Activated CD4-positive, CD25-positive, alpha-beta regulatory T cell treated with anti-CD3 and anti-CD28 coated beads, Interleukin-2, amount 50 U/mL, for 72 hours (primary cell): ENCODE results near the gene FAM156B.
"Not testable (repeated sequence)": the region's sequence is repeated elsewhere in the genome, so short reads cannot be mapped to it uniquely, and the experiment has no call there.

Experiments
- DNase-seq: peaks from one replicate; pipeline ENCODE4 v3.0.0; 2021

Gene FAM156B

DNA sequence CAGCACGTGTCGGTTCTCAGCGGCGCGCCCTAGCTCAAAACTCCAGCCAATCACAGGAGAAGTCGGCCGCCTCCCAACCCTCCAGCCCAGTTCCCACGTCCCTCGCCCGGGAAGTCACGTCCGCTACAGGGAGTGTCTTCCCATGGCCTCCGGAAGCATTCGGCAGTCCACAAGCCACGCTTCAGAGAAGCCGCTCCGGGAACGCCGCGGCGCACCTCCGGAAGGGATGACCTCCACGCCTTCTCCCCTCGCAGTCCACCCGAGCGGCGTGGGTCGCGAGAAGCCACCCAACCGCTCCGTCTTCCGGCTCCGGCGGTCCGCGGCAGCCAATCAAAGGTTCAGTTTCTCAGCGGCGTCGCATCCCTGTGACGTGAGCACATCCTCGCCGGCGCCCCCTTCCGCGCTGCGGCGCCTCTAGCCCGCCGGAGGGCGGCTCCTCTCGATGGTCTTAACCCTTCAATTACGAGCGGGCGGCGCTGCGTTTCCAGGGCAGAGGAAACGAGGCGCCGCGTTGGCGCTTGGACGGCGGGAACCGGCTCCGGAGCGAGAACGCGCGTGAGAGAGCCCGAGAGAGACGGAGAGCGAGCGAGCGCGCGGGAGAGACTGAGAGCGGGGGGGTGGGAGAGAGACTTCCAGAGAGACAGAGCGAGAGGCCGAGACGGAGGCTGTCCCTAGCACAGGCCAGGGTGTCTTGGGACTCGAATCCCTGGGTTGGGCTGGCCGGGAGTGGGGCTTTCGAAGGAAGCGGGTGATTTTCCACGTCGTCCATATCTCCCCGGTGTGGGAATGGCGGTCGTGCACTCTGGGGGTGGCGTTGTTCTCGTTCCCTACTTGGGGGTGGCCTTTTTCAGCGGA, at the start of gene FAM156B:
Gene FAM156B (plus strand): TSS at position 476 of the 855 bp plus-strand sequence. CDS start 9,896 bp downstream, outside the sequence.
- not testable (repeated sequence) for DNase-seq

DNA sequence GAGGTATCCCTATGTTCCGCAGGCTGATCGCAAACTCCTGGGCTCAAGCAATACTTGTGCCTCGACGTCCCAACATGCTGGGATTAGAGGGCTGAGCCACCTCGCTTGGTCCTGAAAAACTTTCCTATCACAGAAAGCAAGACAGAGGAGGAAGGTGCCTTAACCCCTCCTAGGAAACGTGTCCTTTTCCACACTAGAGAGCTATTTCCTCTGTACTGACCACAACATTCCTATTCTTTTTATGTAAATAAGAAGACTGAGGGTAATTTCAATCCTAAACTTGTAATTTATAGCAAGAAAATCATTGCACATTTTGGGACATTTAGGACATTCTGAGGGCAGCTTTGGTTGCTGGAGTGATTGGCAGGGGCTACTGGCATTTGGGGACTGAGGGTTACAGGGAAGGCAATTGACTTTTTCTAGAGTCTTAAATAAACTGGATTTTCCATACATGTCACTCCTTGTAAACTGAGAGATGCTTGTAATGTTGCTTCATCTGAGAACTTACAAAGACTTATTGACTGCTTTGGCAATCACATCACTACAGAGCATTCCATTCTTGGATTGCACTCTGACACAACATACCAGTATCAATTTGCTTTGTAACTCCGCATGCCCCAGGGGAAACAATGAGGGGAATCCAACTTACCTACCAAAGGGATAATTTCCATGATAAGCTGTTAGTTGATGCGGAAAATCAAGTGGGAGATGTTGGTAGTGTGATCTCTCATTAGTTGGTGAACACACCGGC, 44.8 kb upstream of the FAM156B start:
- DNase-seq: no peak

GRCh38 chrX:52856991-52857525, 40.1 kb upstream of the FAM156B start:
- DNase-seq: not testable (repeated sequence)

- no peak for DNase-seq
These were observed 31.7 kb upstream of the FAM156B start for GRCh38 chrX:52865343-52865998.

DNA sequence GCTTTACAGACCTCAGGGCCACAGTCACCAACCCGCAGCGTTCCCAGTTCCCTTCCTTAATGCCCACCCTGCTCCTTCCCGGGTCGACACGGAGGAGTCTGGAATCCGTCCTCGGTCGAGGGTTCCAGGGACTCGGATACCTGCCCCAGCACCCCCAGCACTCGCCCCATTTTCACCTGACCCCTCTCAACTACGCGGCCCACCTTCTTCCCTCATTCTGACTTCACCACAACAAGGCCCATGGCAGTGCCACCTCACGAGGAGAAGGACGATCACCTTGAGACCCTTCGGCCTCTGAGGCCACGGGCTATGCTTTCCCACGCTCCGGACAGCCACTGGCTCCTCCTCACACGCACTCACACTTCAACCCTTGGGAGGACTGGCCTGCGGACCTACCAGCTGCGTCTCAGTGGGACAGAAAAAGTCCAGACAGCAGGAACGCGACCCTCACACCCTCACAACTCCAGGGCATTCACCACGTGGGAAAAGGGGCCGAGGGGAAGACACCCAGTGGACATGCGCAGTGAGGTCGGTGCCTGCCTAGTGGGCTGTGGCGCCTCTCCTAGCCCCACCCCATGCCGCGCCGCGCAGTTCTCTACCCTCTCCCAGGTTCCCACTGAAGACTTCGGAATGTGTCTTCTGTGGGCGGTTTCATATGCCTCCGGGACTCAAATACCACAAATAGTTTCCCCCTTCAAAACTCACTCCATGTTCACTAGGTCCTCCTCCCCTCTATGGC, 29.4 kb upstream of the FAM156B start, which contains the start of gene XAGE3:
Gene XAGE3 (minus strand): TSS at position 474 of the 739 bp plus-strand sequence. CDS start 950 bp downstream, outside the sequence.
- DNase-seq: no peak

- DNase-seq: no peak
These were observed 27.1 kb upstream of the FAM156B start for GRCh38 chrX:52870046-52870445.

- not testable (repeated sequence) for DNase-seq
These were observed 23.3 kb upstream of the FAM156B start for GRCh38 chrX:52873825-52874224.

DNA sequence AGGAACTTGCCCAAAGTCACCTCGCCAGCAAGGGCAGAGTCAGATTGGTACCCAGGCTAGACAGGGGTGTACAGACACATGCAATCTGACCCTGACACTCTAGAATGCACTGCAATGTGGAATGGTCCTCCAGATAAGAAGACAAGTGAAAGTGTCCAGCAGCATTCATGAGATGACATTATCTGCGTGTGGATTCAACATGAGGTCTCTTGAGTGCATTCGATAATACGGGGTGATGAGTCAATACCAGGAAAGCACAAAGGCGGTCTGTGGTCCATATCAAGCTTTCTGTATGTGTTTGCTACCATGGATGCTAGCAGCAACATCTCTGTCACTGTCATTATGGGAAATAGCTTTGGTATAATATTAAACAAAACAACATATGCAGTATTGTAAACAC, 22.5 kb upstream of the FAM156B start:
- no peak for DNase-seq

GRCh38 chrX:52875436-52875835, 21.7 kb upstream of the FAM156B start:
- not testable (repeated sequence) for DNase-seq

DNA sequence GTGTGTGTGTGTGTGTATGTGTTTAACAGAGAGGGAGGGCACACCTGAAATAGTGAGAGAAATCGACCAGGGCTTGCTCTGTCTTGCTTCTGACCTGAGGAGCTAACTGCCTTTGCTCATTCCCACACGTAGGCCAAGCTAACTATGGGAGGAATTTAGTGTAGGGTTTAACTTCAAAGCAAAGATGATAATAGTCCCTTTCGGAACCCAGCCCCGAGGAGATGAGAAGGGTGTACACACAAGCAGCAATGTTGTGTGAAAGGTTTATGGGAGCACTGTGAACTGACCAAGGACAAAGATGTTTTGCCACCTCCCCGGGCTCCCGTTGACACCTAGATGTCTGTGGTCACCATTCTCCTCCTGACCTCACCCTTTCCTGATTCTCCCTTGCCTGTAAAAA, 20.7 kb upstream of the FAM156B start:
- not testable (repeated sequence) for DNase-seq

- not testable (repeated sequence) for DNase-seq
These were observed 9.7 kb upstream of the FAM156B start for GRCh38 chrX:52887459-52887858.

- not testable (repeated sequence) for DNase-seq
These were observed 9.0 kb upstream of the FAM156B start for GRCh38 chrX:52888090-52888489.

- DNase-seq: not testable (repeated sequence)
These were observed 692 bp upstream of the FAM156B start for GRCh38 chrX:52896438-52896837.

- DNase-seq: not testable (repeated sequence)
These were observed 8.4 kb downstream of the FAM156B start for GRCh38 chrX:52905531-52905930.

- DNase-seq: not testable (repeated sequence)
These were observed 8.9 kb downstream of the FAM156B start for GRCh38 chrX:52906072-52906471.

- DNase-seq: not testable (repeated sequence)
These were observed 10.0 kb downstream of the FAM156B start for GRCh38 chrX:52907137-52907536.

DNA sequence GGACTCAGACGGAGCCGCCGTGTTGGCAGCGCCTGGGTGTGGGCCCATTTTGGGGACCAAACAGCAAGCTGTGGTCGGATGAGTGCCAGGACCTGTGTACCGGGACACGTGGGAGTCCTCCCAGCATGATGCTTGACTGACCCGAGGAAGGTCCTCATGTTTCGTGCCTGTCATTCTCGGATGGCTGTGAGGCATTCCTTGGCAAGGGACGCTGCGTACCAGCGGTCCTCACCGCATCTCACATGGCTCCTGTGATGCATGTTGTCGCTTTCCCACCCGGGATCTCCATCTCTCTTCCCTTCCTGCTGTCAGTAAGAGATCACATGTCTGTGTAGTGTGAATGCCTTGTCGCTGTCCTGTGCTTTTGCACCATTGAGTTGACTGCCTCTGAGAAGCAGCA, 10.8 kb downstream of the FAM156B start:
- DNase-seq: not testable (repeated sequence)

- not testable (repeated sequence) for DNase-seq
These were observed 12.3 kb downstream of the FAM156B start for GRCh38 chrX:52909313-52909969.

DNA sequence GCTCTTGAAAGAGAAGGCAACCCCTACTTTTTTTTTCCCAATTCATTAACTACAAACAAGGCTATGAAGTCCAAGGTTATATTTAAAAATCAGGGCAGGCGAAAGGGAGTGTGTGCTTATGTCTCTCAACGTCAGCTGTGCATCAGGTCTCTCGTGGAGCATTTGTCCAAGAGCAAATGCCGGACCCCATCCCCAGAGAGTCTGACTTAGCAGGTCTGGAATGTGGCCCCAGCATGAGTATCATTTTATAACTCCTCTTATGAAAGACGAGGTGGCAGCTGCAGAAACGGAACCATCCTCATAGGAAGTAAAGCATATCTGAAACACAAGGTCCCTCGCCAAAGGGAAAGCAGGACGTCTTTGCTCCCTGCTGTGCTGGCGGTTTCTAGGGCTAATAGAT, 16.6 kb downstream of the FAM156B start:
- not testable (repeated sequence) for DNase-seq

- DNase-seq: not testable (repeated sequence)
These were observed 17.6 kb downstream of the FAM156B start for GRCh38 chrX:52914704-52915103.

DNA sequence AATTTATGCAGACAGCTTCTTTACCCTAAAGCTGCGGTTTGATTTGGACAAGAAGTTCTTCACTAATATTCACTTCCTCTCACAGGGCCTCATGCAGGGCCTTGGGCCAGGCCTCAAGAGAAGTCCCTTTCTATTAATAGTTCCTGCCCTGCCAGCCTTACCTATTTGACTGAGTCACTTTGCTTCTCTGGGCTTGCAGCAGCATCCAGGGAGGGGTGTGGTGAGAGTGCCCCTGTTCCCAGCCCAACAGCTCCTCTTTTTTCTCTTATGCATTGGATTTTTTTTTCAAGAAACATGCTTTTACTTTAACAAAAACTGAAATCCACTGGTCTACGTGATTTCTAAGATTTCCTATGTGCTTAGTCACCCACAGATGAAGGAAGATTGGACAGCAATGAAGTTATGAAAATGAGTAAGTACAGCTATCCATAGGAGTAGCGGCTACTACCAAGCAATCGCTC, 26.7 kb downstream of the FAM156B start:
- DNase-seq: no peak
